Stimulated activated CD4-positive, alpha-beta T cell treated with anti-CD3 and anti-CD28 coated beads, TNF-alpha, amount 100 ng/mL, for 24 hours (primary cell): ENCODE measurements around the gene GCK.

Source experiments
- DNase-seq, 3 experiments: peaks; one replicate each; pipeline ENCODE4 v3.0.0-alpha.2; 2020; ENCODE audit warnings: low read depth in 3 of 3

Gene GCK

DNA sequence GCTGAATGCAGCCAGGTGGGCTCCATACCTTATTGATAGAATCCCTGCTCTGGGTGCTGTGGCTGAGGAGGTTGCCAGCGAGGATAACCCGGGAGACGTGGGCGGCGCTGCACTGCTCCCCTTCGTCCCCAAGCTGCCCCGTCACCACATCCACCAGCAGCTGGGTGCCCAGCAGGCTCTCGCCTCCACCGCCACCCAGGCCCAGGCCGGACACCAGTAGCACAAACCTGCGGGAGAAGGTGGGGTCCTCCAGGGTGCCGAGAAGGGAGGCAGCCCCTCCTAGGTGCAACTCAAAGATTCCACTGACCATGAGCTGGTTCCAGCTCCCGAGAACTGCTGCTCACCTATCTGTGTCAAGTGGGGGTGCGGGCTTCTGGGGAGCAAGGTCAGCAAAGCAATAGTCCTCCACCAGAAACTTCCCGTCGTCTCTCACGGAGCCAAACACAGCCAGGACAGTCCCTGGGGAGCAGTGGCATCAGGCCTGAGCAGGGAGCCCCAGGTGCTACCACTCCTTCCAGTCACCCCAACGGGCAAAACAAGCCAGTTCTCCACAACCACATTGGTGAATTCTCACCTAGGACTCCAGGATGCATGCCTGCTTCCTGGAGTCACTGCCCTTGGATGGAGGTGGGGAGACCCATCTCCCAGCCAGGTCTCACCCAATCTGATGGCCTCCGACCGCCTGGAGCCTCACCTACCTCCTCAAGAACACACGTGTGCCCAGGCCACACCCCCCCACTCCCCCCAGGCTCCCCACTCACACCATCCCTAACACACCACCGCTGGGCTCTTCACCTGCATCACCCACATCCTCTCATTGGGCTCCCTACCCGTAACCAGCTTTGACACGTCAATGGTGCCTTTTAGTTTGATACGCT, 72.2 kb downstream of the GCK start:
- DNase-seq, result no peak

DNA sequence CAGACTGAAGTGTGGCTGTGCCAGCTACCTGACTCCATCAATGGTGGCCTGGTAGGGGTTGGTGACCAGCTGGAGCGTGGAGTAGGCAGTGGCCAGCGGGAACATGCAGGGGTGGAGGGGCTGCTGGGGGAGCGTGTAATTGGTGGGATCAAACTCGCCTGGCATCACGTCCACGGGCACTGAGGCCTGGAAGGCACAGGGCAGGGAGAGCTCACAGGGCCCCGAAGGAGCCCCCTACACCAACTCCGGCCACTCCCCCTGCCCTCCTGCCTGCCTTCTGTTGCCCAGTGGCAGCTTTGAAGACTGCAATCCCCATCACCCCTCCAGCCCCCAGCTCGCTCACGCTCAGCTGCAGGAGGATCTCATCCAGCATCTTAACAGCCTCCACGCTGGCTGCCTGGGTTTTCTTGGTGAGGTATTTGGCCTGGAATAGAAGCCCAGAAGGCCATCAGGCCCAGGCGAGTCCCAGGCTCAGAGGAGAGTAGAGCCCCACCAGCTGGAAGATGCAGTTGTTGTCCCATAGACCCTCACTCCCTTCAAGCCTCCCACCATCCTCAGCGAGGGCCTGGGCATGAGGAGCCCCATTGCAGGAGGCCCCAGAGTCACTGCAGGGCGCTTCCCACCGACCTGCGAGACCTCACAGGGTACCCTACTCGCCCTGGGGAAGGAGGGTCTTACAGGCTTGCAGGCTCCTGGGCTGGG, 73.0 kb downstream of the GCK start:
- DNase-seq, result no peak

- DNase-seq, result no peak
Measured at GRCh38 chr7:44114586-44115310, 74.5 kb downstream of the GCK start.

DNA sequence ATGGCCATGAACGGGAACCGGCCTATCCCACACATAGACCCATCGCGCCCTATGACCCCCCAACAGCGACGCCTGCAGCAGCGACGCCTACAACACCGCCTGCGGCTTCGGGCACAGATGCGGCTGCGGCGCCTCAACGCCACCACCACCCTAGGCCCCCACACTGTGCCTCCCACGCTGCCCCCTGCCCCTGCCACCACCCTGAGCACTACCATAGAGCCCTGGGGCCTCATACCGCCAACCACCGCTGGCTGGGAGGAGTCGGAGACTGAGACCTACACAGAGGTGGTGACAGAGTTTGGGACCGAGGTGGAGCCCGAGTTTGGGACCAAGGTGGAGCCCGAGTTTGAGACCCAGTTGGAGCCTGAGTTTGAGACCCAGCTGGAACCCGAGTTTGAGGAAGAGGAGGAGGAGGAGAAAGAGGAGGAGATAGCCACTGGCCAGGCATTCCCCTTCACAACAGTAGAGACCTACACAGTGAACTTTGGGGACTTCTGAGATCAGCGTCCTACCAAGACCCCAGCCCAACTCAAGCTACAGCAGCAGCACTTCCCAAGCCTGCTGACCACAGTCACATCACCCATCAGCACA, 75.4 kb downstream of the GCK start:
- DNase-seq, result no peak

GRCh38 chr7:44112997-44113763, 76.1 kb downstream of the GCK start:
- no peak for DNase-seq

- DNase-seq, result no peak
Measured at GRCh38 chr7:44112231-44112996, 76.8 kb downstream of the GCK start.

DNA sequence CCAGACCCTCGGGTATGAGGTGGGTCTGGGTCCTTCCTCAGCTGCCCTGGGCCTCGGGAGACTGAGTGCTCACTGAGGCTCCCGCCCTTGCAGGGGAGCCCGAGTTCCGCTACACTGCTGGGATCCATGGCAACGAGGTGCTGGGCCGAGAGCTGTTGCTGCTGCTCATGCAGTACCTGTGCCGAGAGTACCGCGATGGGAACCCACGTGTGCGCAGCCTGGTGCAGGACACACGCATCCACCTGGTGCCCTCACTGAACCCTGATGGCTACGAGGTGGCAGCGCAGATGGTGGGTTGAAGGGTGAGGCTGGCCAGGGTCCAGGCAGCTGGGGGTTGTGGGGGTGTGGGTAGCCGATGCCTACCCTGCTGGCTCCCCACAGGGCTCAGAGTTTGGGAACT, 77.5 kb downstream of the GCK start:
- DNase-seq, result no peak

DNA sequence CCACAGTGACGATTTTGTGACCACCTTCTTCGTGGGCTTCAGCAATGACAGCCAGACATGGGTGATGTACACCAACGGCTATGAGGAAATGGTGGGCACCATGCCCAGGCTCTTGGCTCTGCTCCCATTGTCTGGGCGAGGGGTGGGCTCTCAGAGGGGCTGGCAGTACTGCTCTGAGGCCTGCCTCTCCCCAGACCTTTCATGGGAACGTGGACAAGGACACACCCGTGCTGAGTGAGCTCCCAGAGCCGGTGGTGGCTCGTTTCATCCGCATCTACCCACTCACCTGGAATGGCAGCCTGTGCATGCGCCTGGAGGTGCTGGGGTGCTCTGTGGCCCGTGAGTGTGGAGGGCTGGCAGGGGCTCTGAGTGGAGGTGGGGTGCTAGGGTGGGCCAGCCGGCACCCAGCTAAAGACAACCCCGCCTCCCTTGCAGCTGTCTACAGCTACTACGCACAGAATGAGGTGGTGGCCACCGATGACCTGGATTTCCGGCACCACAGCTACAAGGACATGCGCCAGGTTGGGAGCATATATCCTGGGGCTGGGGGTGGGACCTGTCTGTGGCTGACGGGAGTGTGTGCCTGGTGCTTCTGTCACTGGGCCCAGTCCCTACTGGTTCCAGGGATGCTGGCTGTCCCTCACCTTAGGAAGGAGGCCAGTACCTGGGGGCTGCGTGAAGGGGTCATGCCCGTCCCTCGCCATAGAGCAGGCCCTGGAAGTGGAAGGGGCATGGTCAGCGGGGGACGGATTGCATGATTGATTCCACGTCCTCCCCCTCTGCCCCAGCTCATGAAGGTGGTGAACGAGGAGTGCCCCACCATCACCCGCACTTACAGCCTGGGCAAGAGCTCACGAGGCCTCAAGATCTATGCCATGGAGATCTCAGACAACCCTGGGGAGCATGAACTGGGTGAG, 78.3 kb downstream of the GCK start:
- DNase-seq, result no peak

DNA sequence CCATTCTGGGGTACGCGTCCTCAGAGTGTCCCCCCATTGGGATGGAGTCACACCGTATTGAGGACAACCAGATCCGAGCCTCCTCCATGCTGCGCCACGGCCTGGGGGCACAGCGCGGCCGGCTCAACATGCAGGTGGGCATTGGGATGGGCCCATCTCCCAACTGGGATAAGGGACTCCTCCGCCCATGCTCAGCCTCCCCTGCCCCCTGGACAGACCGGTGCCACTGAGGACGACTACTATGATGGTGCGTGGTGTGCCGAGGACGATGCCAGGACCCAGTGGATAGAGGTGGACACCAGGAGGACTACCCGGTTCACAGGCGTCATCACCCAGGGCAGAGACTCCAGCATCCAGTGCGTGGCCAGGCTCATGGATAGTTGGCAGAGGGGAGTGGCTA, 79.2 kb downstream of the GCK start:
- DNase-seq, result no peak

GRCh38 chr7:44108768-44109750, 80.2 kb downstream of the GCK start:
- DNase-seq, result no peak

DNA sequence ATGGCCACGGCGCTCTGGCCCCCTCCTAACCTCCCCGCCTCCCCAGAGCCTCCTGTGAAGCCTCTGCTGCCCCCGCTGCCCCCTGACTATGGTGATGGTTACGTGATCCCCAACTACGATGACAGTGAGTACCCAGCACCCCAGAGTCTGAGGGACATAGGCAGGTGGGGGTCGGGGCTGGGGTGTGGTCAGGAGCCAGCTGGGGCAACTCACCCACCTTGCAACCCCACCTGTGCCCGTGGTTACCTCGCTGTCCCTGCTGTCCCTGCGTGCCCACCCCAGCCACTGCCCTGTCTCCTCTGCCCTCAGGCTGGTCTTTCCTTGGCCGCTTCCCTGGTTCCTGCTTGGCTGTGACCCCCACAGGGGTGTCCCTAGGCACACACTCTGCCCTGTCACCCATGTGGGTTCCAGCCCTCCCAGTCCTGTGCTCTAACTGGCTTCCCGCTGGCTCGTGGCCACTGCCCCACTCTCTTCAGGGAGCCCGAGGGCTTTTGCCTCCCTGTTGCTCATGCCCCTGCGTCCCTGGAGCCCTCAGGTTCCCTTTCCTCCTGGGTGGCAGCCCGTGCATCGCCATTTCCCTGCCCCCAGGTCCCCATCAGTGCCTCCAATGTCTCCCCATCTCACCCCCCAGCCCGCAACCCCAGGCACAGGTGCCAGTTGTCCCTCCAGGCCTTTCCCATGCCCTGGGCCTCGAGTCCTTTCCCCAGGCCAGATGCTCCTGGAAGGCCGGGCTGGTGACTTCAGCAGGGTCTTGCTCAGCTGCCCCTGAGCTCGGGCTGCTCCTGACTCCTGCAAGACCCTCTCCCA, 81.1 kb downstream of the GCK start:
- DNase-seq, result no peak

DNA sequence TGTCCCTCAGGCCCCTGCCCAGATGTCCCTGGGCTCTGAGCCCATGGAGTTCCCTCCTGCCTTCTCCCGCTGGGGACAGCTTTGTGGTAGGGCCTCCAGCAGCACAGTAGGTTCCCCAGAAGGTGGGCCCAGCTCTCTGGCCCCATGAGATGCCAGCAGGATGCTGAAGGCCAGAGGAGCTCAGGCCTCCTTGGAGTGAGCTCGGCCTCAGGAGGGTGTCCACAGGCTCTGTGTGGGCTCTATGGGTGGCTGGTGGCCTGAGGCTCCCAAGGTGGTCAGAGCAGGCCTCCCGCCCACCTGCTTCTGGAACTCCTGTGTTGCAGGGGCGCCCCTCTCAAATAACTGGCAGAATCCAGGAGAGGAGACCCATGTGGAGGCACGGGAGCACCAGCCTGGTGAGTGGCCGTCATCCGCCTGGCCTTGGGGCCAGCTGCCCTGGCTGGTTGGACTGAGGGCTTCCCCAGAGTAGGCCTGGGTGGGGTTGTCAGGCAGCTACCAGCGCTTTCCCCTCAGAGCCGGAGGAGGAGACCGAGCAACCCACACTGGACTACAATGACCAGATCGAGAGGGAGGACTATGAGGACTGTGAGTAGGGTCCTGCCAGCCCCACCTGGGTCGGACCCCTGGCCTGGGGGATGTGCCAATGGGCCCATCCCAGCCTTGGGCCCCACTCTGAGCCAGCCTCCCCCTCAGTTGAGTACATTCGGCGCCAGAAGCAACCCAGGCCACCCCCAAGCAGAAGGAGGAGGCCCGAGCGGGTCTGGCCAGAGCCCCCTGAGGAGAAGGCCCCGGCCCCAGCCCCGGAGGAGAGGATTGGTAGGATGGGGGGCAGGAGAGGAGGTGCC, 81.9 kb downstream of the GCK start:
- no peak for DNase-seq

GRCh38 chr7:44106311-44107065, 82.8 kb downstream of the GCK start:
- no peak for DNase-seq

- no peak for DNase-seq
Measured at GRCh38 chr7:44105832-44106231, 83.4 kb downstream of the GCK start.

DNA sequence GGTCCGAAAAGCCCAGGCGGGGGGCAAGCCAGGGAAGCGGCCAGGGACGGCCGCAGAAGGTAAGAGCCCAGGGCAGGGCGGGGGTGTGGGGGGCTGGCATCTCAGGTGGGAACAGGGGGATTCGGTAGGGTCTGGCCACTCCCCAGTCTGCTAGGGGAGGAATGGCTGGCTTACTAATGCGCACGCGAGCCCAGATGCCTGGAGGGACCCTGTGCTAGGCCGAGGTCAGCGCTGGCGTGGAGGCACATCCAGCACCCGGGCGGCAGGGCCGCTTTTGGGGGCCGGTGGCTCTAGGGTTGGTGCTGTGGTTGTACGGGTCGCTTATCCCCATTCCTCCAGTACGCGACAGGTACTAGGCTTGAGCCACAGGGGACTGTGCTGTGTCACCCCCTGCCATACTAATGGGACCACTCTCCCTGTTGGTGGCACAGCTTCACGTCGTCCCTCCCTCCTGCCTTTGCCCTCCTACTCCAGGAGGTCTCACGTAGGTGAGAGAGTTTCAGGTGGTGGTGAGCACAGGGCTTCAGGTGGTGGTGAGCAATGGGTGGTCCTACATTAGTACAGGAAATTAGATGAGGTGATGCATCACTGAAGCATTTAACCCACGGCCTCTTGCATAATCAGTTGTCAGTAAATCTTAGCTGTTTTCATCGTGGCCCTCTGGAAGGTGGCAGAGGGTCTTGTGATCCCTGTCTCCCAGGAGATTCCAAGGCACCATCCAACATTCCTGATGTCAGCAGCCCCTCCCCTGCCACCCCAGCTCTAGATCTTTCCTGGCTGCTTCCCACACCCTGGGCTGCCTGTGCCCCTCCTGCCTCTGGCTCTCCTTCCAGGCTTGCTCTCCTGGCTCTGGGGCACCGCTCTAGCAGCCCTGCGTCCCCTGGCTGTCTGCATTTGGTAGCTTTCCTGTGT, 84.1 kb downstream of the GCK start:
- DNase-seq, result no peak
